G401.6 (cell line): ENCODE data around the gene SLC13A3.

Source experiments
- FAIRE-seq: peaks from 2 replicates; lab custom pipeline; 2012; peaks lifted over from hg19 to GRCh38; lab: Jason Lieb, UNC

The SLC13A3 gene

DNA sequence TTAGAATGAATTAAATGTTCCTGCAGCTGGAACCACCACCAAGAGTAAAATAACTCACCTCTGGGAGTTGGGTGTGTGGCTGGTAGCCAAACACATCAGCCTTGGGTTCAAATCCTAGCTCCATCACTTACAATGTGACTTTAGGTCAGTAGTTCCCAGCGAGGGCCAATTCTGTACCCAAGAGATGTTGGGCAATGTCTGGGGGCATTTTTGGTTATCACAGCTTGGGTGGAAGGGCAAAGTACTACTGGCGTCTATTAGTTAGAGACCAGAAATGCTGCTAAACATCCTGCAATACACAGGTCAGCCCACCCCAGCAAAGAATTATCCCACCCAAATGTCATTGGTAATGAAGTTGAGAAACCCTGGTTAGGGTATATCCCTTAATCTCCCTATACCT lies 48.8 kb downstream of the SLC13A3 start:
- no peak for FAIRE-seq

DNA sequence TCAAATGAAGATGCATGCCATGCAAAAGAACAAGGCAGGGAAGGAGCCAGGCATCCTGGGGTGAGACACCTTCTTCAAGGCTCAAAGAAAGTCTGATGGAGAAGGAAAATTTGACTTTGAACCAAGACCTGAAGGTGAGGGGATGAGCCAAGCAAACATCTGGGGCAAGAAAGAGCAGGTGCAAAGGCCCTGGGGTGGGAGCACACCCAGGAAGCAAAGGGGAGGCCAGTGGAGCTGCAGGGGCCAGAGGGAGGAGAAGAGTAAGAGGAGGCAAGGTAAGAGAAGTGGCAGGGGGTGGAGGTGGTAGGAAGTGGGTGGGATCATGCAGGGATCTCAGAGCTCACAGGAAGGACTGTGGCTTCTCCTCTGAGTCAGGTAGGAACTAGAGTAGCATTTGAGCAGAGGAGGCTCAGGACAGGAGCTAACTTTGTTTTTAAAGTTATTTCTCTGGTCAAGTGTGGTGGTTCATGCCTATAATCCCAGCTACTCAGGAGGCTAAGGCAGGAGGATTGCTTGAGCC lies 49.6 kb downstream of the SLC13A3 start:
- no peak for FAIRE-seq

GRCh38 chr20:46600286-46600752 lies 50.9 kb downstream of the SLC13A3 start:
- no peak for FAIRE-seq

GRCh38 chr20:46599227-46599987 lies 51.9 kb downstream of the SLC13A3 start:
- no peak for FAIRE-seq

DNA sequence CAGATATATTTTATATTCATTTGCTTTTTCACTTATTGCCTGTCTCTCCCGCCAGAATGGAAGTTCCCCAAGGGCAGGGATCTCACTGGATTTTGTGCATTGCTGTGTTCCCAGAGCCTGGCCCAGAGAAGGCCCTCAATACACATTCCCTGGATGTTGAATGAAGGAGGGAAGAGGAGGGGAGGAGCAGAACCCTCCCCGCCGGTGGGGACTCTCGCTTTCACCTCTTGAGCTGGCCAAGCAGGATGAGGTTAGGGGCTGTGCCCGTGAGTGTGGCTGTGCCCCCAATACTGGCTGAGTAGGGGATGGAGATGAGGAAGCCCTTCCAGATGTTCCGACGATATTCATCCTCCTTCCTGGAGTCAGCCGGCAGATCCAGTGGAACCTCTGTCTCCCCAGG lies 55.3 kb downstream of the SLC13A3 start:
- FAIRE-seq, result no peak

DNA sequence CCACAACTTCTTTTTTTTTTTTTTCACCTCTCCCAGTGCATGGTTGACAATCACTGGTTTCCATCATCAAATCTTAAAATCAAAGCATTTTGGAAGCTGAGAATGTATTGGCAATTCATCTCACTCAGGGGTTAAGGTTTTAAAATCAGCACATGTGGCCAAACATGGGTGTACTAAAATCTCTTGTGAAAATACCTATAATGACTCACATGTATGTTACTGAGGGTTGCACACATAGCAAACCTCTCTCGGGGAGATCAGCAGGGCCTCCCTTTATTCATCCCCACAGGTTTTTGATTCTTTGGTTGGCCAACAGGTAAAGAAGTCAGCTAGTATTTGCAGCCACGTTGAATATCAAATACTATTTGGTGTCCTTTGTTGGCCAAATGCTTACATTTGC lies 56.5 kb downstream of the SLC13A3 start:
- FAIRE-seq, result no peak

- no peak for FAIRE-seq
Observed at GRCh38 chr20:46592580-46593362, 58.5 kb downstream of the SLC13A3 start.

DNA sequence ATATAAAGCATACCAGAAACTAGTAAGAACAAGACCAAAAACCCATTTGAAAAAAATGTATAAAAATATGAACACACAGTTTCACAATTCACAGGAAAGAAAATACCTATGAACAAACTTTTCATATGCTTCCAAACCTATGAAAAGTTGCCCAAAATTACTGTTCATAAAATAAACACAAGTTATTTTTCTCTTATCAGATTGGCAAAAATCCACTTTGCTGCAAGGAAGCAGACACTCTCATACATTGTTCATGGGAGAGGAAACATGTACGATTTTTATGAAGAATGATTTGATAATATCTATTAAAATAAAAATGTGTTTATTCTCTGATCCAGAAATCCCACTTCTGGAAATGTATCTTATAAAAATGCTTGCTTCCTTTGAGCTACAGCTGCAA lies 60.8 kb downstream of the SLC13A3 start:
- FAIRE-seq, result no peak

DNA sequence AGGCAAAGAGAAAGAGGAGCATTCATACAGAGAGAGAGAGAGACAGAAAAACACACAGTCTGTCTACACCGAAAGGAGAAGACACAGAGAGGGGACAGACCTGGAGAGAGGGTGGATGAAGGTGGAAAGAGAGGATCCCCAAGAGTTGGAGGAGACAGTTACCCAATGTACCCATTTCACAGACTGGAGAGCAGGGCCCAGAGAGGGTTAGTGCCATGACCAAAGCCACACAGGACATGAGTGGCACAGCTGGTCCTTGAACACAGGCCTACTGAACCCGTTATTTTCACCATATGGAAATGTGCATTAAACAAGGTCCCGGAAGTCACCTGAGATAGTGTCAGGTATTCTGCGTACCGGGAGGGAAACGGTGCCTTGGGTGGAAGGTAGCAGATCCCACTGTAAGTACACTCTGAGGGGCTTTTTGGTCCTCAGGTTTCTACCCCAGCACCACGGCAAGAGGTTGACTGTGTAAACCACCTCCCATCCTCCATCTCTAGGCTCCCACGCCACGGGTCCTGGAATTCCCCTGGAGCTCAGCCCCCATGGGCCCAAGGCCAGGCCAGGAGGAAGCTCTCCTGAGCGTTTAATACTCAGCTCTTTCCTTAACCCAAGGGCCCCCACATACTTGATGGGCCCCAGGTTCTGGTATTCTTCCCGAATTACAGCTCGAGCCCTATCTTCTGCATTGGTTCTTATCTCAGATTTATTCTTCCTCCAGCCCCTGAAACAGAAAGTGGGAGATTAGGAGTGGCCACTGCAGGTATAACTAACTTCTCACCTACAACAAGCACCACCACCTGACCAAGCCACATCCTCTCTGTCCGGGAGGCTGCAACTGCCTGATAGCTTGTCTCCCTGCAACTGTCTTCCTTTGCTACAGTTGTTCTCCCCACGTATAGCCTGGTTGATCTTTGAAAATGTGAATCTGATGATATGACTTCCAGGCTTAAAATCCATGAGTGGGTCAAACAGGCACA lies 62.4 kb downstream of the SLC13A3 start:
- no peak for FAIRE-seq

GRCh38 chr20:46587986-46588385 lies 63.3 kb downstream of the SLC13A3 start:
- FAIRE-seq, result no peak

- no peak for FAIRE-seq
Observed at GRCh38 chr20:46586724-46587123, 64.5 kb downstream of the SLC13A3 start.

DNA sequence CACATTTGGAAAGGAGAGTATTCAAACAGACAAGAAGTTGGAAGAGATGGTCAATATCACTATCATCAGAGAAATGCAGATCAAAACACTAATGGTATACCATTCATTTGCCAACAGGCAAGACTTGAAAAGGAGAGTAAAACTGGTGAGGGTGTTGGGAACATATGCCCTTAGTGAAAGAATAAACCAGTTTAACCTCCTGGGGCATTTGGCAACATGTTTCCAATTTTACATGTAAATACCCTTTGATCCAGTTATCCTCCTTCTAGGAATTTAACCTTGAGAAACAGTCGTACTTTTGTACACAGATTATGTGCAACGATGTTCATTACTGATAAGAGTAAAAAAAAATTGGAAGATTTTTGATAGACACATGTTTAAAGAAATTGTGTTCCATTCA lies 66.8 kb downstream of the SLC13A3 start:
- FAIRE-seq, result no peak

DNA sequence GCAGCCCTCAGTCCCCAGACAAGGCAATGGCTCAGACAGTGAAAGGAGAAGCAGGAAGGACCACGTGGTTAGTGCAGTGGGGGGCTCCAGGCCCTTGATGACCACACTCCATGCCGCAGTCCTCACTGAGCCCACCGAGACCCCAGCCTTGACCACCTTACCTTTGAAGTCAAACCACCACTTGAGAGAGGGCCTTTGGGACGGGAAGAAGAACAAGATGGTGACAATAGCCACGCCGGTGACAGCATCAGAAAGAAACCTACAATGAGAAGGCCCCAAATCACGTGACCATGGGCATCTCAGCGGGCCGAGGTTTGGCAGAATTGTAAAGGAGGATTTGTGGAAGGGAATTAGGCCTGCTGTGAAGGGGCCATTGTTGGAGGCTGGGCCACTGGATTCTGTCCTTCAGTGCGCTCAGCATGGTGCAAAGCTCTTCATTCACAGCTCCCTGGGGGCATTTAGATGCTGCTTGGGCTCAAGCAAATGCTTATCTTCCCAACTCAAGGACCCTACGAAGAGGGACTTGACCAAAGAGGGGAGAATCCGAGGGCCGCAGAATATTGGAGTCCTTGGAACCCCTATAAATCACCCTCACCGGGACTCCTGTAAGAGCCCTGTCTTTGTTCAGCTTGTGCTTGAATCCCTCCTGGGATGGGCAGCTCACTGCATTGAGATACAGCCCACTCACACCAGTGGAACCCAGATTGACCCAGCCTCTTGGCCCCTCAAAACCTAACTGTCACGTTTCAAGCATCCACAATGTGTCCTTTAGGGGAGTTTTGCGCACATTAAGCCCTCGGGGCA lies 67.6 kb downstream of the SLC13A3 start:
- FAIRE-seq, result no peak

GRCh38 chr20:46582648-46583047 lies 68.6 kb downstream of the SLC13A3 start:
- no peak for FAIRE-seq

DNA sequence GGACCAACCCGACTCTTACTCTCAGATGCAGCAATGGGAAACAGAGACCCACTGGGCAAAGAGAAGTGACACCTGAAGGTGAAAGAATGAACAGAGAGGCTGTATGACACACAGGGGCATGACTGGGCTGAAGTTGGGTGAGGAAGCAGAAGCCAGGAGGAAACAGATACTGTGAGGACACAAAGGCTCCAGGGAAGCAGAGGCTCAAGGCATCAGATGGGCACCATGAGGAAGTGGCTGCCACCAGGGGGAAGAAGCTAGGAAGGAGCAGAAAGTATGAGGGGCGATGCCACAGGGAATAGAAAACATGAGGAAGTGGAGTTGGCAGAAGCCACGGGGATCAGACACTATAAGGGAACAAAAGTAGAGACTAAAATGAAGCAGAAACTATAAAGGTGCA lies 69.9 kb downstream of the SLC13A3 start:
- FAIRE-seq, result no peak

GRCh38 chr20:46580613-46581205 lies 70.5 kb downstream of the SLC13A3 start:
- FAIRE-seq, result no peak

- no peak for FAIRE-seq
Observed at GRCh38 chr20:46578745-46579144, 72.5 kb downstream of the SLC13A3 start.

GRCh38 chr20:46576774-46577395 lies 74.4 kb downstream of the SLC13A3 start:
- no peak for FAIRE-seq

GRCh38 chr20:46575937-46576461 lies 75.3 kb downstream of the SLC13A3 start:
- FAIRE-seq, result no peak

DNA sequence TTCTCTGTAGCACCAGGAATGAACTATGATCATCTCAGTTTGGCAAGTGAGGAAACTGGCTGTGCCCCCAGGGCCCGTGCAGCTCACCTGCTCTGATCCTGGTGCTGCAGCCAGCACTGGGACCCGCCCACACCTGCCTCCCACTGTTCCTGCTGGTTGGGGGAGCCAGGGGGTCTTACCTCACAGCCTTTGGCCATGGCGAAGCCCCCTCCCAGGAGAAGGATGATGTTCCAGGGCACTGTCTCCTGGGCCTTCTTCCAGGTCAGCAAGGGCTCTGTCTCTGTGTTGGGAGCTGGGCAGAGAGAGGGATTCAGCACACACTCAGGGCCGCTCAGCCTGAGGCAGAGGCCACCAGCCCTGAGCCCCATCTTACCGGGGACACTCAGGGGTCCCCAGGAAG lies 75.9 kb downstream of the SLC13A3 start:
- FAIRE-seq, result no peak
